Vagina (tissue), 2 donors: ENCODE data around the gene PBLD.

Experiments
- POLR2A ChIP-seq, 2 donors: fragments of 450-650 bp; IDR thresholded peaks; one replicate each; pipeline ENCODE4 v1.6.1; 2017; ENCODE audit warnings: antibody characterized with exemption in 2 of 2, mild to moderate bottlenecking in 2 of 2, moderate library complexity in 2 of 2
- TF ChIP-seq, protein P1 (sequence below), 3 experiments: fragments of 450-650 bp in 2 of 3; fragments of 200-600 bp in 1 of 3; sonication (generic) in 1 of 3; IDR thresholded peaks; one replicate each; pipeline ENCODE4 v1.5.1; 2017 to 2019; ENCODE audit warnings: antibody characterized with exemption in 3 of 3, mild to moderate bottlenecking in 2 of 3, moderate library complexity in 2 of 3

DNA sequence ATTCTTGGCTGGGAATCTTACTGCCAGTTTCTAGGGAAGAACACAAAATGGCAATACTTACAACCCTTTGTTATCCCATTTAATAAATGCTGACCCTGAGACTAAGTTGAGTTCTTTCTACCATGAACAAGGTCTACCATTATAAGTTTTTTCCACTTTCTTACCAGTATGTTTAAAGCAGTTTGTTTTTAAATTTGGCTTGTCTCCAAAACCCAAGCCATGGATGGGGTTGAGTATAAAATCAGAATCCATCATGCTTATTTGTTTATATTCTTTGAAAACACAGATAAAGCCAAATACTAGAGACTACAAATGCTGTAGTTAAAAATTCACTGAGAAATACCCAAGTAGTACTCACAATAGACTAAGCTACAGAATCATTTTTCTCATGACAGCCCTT is 42.0 kb downstream of the PBLD start:
- TF ChIP-seq, protein P1, sequence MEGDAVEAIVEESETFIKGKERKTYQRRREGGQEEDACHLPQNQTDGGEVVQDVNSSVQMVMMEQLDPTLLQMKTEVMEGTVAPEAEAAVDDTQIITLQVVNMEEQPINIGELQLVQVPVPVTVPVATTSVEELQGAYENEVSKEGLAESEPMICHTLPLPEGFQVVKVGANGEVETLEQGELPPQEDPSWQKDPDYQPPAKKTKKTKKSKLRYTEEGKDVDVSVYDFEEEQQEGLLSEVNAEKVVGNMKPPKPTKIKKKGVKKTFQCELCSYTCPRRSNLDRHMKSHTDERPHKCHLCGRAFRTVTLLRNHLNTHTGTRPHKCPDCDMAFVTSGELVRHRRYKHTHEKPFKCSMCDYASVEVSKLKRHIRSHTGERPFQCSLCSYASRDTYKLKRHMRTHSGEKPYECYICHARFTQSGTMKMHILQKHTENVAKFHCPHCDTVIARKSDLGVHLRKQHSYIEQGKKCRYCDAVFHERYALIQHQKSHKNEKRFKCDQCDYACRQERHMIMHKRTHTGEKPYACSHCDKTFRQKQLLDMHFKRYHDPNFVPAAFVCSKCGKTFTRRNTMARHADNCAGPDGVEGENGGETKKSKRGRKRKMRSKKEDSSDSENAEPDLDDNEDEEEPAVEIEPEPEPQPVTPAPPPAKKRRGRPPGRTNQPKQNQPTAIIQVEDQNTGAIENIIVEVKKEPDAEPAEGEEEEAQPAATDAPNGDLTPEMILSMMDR (IDR thresholded peaks at IDR 0.05), result no peak
- no peak for TF ChIP-seq POLR2A (IDR thresholded peaks at IDR 0.05)
